GM12878 (cell line): ENCODE measurements around the gene RREB1. TPM values are rescaled to one million over a fixed set of nuclear protein-coding genes. Genes with fewer than 3 reads are reported as not detected.
A peak's percentile ranks its signal among the peaks of the same experiment; 100 is the strongest.

Experiments used
- ATAC-seq: fragments of 200-7000 bp; cut with Tn5 transposase; 3 replicates; pipeline ENCODE4 v1.9.1; 2020; ENCODE audit warnings: mild to moderate bottlenecking, moderate library complexity
- BruUV-seq: library from RNA; stranded (reverse); fragments of 400-500 nt; replicated peaks from 2 replicates; lab custom pipeline; 2021; lab: Mats Ljungman, UMichigan
- CTCF ChIA-PET: fragments of 300-600 bp; sonication (Branson Sonifier 250); formaldehyde crosslinking; extraction: SDS; loops from one replicate; lab custom pipeline; 2021; ENCODE audit warnings: inconsistent platforms; lab: Yijun Ruan, JAX
- POLR2A ChIA-PET: fragments of 350-600 bp; formaldehyde crosslinking; extraction: SDS; loops from one replicate; lab custom pipeline; 2021; ENCODE audit warnings: inconsistent platforms; lab: Charles Lee
- RAD21 ChIA-PET: fragments of 300-600 bp; sonication (Branson Sonifier 250); formaldehyde crosslinking; loops from one replicate; lab custom pipeline; 2023; ENCODE audit warnings: antibody characterized with exemption; ENCODE audit not compliant: unreplicated experiment; lab: Charles Lee
- SMC1A ChIA-PET: fragments of 300-600 bp; sonication (Branson Sonifier 250); formaldehyde crosslinking; loops from one replicate; lab custom pipeline; 2023; ENCODE audit not compliant: unreplicated experiment, uncharacterized antibody; lab: Charles Lee
- DNase-seq: peaks from one replicate; pipeline ENCODE4 v3.0.0-alpha.2; 2011; ENCODE audit warnings: low read depth, low spot score
- FAIRE-seq: peaks from 3 replicates; lab custom pipeline; 2011; peaks lifted over from hg19 to GRCh38; lab: Jason Lieb, UNC
- H2AFZ ChIP-seq: 2 replicates; pipeline ENCODE4 v1.6.0; 2011; ENCODE audit warnings: low read depth, low read length, control low read depth; ENCODE audit not compliant: control insufficient read depth
- H3K27ac ChIP-seq: 2 replicates; pipeline ENCODE4 v1.5.1; 2011; ENCODE audit warnings: control low read depth; ENCODE audit not compliant: control insufficient read depth, insufficient read depth
- H3K27me3 ChIP-seq, 2 experiments: replicated peaks in 1 of 2; 2 replicates each; pipeline versions ENCODE4 v1.6.0 to v1.6.1; 2011; ENCODE audit warnings: low read length in 1 of 2; ENCODE audit not compliant: control insufficient read depth in 2 of 2, insufficient read depth in 2 of 2
- H3K36me3 ChIP-seq, 2 experiments: 2 replicates each; pipeline ENCODE4 v1.5.1; 2011; ENCODE audit warnings: low read length in 1 of 2; ENCODE audit not compliant: control insufficient read depth in 2 of 2, insufficient read depth in 2 of 2
- H3K4me1 ChIP-seq: 2 replicates; pipeline ENCODE4 v1.6.1; 2011; ENCODE audit warnings: mild to moderate bottlenecking, low read length, moderate library complexity, mixed read lengths; ENCODE audit not compliant: control insufficient read depth, insufficient read depth
- H3K4me2 ChIP-seq: 2 replicates; pipeline ENCODE4 v1.6.0; 2011; ENCODE audit warnings: control low read depth; ENCODE audit not compliant: control insufficient read depth, insufficient read depth
- H3K4me3 ChIP-seq: fragments of 200-600 bp; sonication (generic); 2 replicates; pipeline ENCODE4 v1.5.1; 2016
- H3K79me2 ChIP-seq: 2 replicates; pipeline ENCODE4 v1.6.0; 2011; ENCODE audit warnings: low read length; ENCODE audit not compliant: control insufficient read depth, insufficient read depth
- H3K9ac ChIP-seq: 2 replicates; pipeline ENCODE4 v1.8.0; 2011; ENCODE audit warnings: low read length, control low read depth, mixed read lengths; ENCODE audit not compliant: control insufficient read depth, insufficient read depth
- H3K9me3 ChIP-seq: replicated peaks from 3 replicates; pipeline ENCODE4 v1.5.1; 2011; ENCODE audit warnings: mild to moderate bottlenecking, low read length; ENCODE audit not compliant: control insufficient read depth, insufficient read depth
- H4K20me1 ChIP-seq: 2 replicates; pipeline ENCODE4 v1.6.0; 2011; ENCODE audit not compliant: control insufficient read depth, insufficient read depth
- BACH1 ChIP-seq: fragments of 450-650 bp; IDR thresholded peaks from 2 replicates; pipeline ENCODE4 v1.6.1; 2017; ENCODE audit warnings: mild to moderate bottlenecking, borderline replicate concordance
- BCL11A ChIP-seq: IDR thresholded peaks from 2 replicates; pipeline ENCODE4 v1.6.1; 2011; ENCODE audit warnings: low read depth, low read length
- BCL3 ChIP-seq: IDR thresholded peaks from 2 replicates; pipeline ENCODE4 v1.6.1; 2011; ENCODE audit warnings: borderline replicate concordance, low read depth, mild to moderate bottlenecking, moderate library complexity, low read length; ENCODE audit not compliant: insufficient read depth, poor library complexity, severe bottlenecking
- CEBPB ChIP-seq, 2 experiments: fragments of 150-350 bp in 1 of 2; IDR thresholded peaks; 2 replicates each; pipeline ENCODE4 v1.6.1; 2012 to 2014; ENCODE audit warnings: low read depth in 2 of 2, low read length in 2 of 2, borderline replicate concordance in 1 of 2, inconsistent platforms in 1 of 2
- CREB1 ChIP-seq: IDR thresholded peaks from 2 replicates; pipeline ENCODE4 v1.6.1; 2012; ENCODE audit warnings: low read depth, mild to moderate bottlenecking, inconsistent platforms
- CREM ChIP-seq: IDR thresholded peaks from 2 replicates; pipeline ENCODE4 v1.6.1; 2014; ENCODE audit warnings: antibody characterized with exemption, low read depth
- GABPA ChIP-seq: IDR thresholded peaks from 2 replicates; pipeline ENCODE4 v1.6.1; 2014; ENCODE audit warnings: antibody characterized with exemption, low read depth, mild to moderate bottlenecking, inconsistent platforms
- GATAD2B ChIP-seq: fragments of 450-650 bp; conservative IDR thresholded peaks from 2 replicates; pipeline ENCODE4 v1.6.1; 2017; ENCODE audit warnings: low read depth, mild to moderate bottlenecking, moderate library complexity
- MTA2 ChIP-seq: fragments of 450-650 bp; IDR thresholded peaks from 2 replicates; pipeline ENCODE4 v1.6.1; 2016; ENCODE audit warnings: low read depth, mild to moderate bottlenecking, moderate library complexity
- RAD51 ChIP-seq: fragments of 450-650 bp; IDR thresholded peaks from 2 replicates; pipeline ENCODE4 v1.6.1; 2016; ENCODE audit warnings: moderate library complexity, mild to moderate bottlenecking, inconsistent platforms
- SMAD1 ChIP-seq: fragments of 450-650 bp; IDR thresholded peaks from 2 replicates; pipeline ENCODE4 v1.6.1; 2018; ENCODE audit warnings: mild to moderate bottlenecking, low read depth; ENCODE audit not compliant: partially characterized antibody
- SMARCA5 ChIP-seq: fragments of 450-650 bp; IDR thresholded peaks from 2 replicates; pipeline ENCODE4 v1.6.1; 2017; ENCODE audit warnings: mild to moderate bottlenecking
- TCF7 ChIP-seq: IDR thresholded peaks from 2 replicates; pipeline ENCODE4 v1.6.1; 2014; ENCODE audit warnings: antibody characterized with exemption, borderline replicate concordance
- YY1 ChIP-seq: IDR thresholded peaks from 2 replicates; pipeline ENCODE4 v1.6.1; 2011; ENCODE audit warnings: low read depth, mild to moderate bottlenecking, low read length
- ZBTB4 ChIP-seq: fragments of 450-650 bp; formaldehyde crosslinking; IDR thresholded peaks from 2 replicates; pipeline ENCODE4 v1.4.0; 2022; ENCODE audit warnings: mild to moderate bottlenecking, moderate library complexity
- WGBS: methylation state at CpG from one replicate; pipeline ENCODE4 v1.1.6; 2016; ENCODE audit warnings: low lambda C conversion rate; ENCODE audit not compliant: insufficient replicate concordance, insufficient coverage; ENCODE audit errors: missing lambda C conversion rate; 5-methylcytosine and 5-hydroxymethylcytosine counted together
- in situ Hi-C: fragments of 300-500 bp; cut with MboI; formaldehyde crosslinking; loops from 9 replicates; pipeline ENCODE4 v1.14.3; 2018; ENCODE audit warnings: mixed read lengths
- intact Hi-C: fragments of 100-400 bp; cut with micrococcal nuclease; formaldehyde crosslinking; loops from one replicate; pipeline ENCODE4 v1.14.2; 2022; ENCODE audit not compliant: unreplicated experiment
- polyA plus RNA-seq, 11 experiments: library from polyadenylated mRNA; depleted of rRNA in 4 of 11; unstranded in 6 of 11; stranded (reverse) in 5 of 11; fragments of >200 nt; fragmentation: Nextera tagmentation in 4 of 11; fragmentation: Illumina TruSeq in 1 of 11; extraction: Ambion mirVana in 4 of 11; extraction: Trizol in 1 of 11; gene quantifications; 1 replicate in 1 of 11; 2 replicates in 10 of 11; pipeline versions ENCODE4 v1.2.1 to v1.2.3, GENCODE V29; 2011 to 2016; ENCODE audit warnings: inconsistent platforms in 2 of 11, missing spikeins in 2 of 11, low read depth in 1 of 11
- total RNA-seq, 4 experiments: library from RNA; depleted of rRNA in 3 of 4; stranded (reverse); fragments of >200 nt in 3 of 4; fragmentation: Illumina TruSeq in 1 of 4; extraction: Trizol in 1 of 4; gene quantifications; 2 replicates each; pipeline versions ENCODE4 v1.2.1 to v1.2.3, GENCODE V29; 2013 to 2021
- TF ChIP-seq, protein P1 (sequence below): fragments of 450-650 bp; formaldehyde crosslinking; IDR thresholded peaks from 2 replicates; pipeline ENCODE4 v1.5.0; 2022; ENCODE audit warnings: mild to moderate bottlenecking, missing genetic modification characterization

Gene RREB1
- total and polyA plus RNA-seq, 10 of the 15 experiments (the other 5 are each of a cell fraction or from before 2014, with no cell fraction given) = 1.9 to 30.3 (median 8.6) TPM

DNA sequence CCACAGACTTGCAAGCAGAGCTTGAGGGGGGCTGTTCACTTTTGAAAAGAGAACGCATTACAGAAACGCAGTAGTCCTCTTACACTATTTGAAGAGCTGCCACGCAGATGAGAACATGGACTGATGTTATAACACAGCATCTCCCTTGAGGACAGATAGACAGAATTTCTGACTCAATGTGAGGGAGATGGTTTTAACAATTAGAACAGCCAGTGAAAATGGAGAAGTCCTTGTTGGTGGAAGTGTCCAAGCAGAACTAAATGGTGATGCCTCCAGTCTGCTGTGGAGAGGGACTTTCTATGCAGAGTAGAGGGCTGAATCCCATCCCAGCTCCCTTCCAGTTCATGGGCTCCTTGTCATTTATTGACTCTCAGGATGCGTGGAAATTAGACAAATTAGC, 100.0 kb downstream of the RREB1 start:
- peaks cover 16% of the 10 kb centered on the region for H3K4me1 ChIP-seq
- CTCF ChIA-PET = interaction anchor here (1.1 to 1.3 kb wide), 2 partner anchors 67 to 448 kb away, joined by 3 read pairs; no protein-coding TSS in a partner anchor
- peak overlapping the region; percentile 8; the same call in 1 of the 2 replicates for H3K27ac ChIP-seq
- POLR2A ChIA-PET = no interaction called here
- no peak for FAIRE-seq
- in situ Hi-C loops = no loop called here
- intact Hi-C loops = no loop called here
- H3K36me3 ChIP-seq = peaks cover 20 to 57% of the 10 kb centered on the region in 2 experiments
- no peak overlapping the region for H3K4me2 ChIP-seq
- SMC1A ChIA-PET = interaction anchor here (1.0 to 3.7 kb wide), 6 partner anchors 10 to 366 kb away, joined by 3 to 13 read pairs (median 4); no protein-coding TSS in a partner anchor
- BruUV-seq = no TSS peak
- no peak overlapping the region for H3K4me3 ChIP-seq
- H3K9ac ChIP-seq = no peak overlapping the region
- no peak for DNase-seq
- H3K27me3 ChIP-seq = no peaks in the 10 kb centered on the region
- TF ChIP-seq BCL11A (no peak), CEBPB (IDR thresholded peaks at IDR 0.05; ENCODE audit: borderline replicate concordance in 1 of 2, low read depth in 2 of 2, low read length in 2 of 2) (no peak), MTA2 (no peak), SMARCA5 (no peak), BCL3 (no peak), SMAD1 (no peak), GABPA (no peak), CREM (no peak), RAD51 (no peak), BACH1 (no peak), GATAD2B (no peak), TCF7 (no peak), ZBTB4 (CRISPR knock-in tag) (no peak), YY1 (no peak), CREB1 (no peak)
- TF ChIP-seq, protein P1, sequence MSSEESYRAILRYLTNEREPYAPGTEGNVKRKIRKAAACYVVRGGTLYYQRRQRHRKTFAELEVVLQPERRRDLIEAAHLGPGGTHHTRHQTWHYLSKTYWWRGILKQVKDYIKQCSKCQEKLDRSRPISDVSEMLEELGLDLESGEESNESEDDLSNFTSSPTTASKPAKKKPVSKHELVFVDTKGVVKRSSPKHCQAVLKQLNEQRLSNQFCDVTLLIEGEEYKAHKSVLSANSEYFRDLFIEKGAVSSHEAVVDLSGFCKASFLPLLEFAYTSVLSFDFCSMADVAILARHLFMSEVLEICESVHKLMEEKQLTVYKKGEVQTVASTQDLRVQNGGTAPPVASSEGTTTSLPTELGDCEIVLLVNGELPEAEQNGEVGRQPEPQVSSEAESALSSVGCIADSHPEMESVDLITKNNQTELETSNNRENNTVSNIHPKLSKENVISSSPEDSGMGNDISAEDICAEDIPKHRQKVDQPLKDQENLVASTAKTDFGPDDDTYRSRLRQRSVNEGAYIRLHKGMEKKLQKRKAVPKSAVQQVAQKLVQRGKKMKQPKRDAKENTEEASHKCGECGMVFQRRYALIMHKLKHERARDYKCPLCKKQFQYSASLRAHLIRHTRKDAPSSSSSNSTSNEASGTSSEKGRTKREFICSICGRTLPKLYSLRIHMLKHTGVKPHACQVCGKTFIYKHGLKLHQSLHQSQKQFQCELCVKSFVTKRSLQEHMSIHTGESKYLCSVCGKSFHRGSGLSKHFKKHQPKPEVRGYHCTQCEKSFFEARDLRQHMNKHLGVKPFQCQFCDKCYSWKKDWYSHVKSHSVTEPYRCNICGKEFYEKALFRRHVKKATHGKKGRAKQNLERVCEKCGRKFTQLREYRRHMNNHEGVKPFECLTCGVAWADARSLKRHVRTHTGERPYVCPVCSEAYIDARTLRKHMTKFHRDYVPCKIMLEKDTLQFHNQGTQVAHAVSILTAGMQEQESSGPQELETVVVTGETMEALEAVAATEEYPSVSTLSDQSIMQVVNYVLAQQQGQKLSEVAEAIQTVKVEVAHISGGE = no peak
- H4K20me1 ChIP-seq = peaks cover 4% of the 10 kb centered on the region
- no peak overlapping the region for H2AFZ ChIP-seq
- WGBS = 39% methylated on average over 4 of the region's 4 CpGs
- peaks cover 2% of the 10 kb centered on the region for H3K79me2 ChIP-seq
- RAD21 ChIA-PET = interaction anchor here (0.7 to 2.2 kb wide), 4 partner anchors 11 to 120 kb away, joined by 3 to 9 read pairs (median 4); no protein-coding TSS in a partner anchor
- no peaks in the 10 kb centered on the region for H3K9me3 ChIP-seq
- no peak for ATAC-seq
